ENCODE measurements around the gene VSIG1.

VSIG1 gene

DNA sequence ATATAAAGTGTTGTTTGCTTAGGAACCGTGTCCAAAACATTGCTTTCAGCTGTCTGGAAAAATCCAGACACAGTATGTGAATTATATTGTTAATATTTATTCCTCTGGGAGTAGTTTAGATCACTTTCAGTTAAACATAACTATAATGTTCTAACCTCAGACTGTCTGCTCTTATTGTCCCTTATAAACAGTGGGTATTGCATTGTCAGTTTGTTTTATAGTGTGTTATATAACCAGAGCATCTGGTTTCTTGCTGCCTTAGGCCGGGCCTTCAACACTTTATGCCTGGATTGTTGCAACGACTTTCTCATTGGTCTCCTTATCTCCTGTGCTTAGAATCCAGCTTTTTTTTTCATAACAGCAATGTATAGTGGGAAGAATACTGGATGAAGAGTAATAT is 73.1 kb downstream of the VSIG1 start:
- TF ChIP-seq, protein P1, sequence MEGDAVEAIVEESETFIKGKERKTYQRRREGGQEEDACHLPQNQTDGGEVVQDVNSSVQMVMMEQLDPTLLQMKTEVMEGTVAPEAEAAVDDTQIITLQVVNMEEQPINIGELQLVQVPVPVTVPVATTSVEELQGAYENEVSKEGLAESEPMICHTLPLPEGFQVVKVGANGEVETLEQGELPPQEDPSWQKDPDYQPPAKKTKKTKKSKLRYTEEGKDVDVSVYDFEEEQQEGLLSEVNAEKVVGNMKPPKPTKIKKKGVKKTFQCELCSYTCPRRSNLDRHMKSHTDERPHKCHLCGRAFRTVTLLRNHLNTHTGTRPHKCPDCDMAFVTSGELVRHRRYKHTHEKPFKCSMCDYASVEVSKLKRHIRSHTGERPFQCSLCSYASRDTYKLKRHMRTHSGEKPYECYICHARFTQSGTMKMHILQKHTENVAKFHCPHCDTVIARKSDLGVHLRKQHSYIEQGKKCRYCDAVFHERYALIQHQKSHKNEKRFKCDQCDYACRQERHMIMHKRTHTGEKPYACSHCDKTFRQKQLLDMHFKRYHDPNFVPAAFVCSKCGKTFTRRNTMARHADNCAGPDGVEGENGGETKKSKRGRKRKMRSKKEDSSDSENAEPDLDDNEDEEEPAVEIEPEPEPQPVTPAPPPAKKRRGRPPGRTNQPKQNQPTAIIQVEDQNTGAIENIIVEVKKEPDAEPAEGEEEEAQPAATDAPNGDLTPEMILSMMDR (IDR thresholded peaks at IDR 0.05; ENCODE audit: low read depth, low read length) = no peak
- no peaks in the 10 kb centered on the region for H3K27me3 ChIP-seq
- H3K4me1 ChIP-seq = no peaks in the 10 kb centered on the region
- no peaks in the 10 kb centered on the region for H3K9me3 ChIP-seq
- no peak for DNase-seq
- no peak overlapping the region for H3K4me3 ChIP-seq (ENCODE audit: low read depth, low read length)
- H3K36me3 ChIP-seq = no peaks in the 10 kb centered on the region

DNA sequence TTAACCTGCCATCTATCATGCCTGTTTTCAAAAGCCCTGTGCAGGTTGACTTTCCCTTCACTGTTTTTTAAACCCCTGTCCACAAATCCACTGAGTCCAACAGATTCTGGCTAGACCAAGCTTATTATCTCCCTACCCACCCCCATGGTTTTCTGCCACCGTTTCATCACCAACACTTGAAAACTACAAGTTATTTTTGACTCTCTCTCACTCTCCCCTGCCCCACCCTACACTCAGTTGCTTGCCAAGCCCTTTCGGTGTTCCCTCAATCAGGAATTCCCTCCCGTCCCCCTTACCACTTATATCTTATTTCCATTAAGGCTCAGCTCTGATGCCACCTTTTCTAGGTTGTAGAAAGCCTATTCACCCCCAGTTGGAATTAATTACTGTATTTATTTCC is 76.4 kb downstream of the VSIG1 start:
- Histone ChIP-seq H3K36me3 (no peaks in the 10 kb centered on the region), H3K4me1 (no peaks in the 10 kb centered on the region), H3K9me3 (no peaks in the 10 kb centered on the region), H3K4me3 (ENCODE audit: low read depth, low read length) (no peak overlapping the region), H3K27me3 (no peaks in the 10 kb centered on the region)
- DNase-seq = no peak
- TF ChIP-seq, protein P1 (IDR thresholded peaks at IDR 0.05; ENCODE audit: low read depth, low read length) = no peak

DNA sequence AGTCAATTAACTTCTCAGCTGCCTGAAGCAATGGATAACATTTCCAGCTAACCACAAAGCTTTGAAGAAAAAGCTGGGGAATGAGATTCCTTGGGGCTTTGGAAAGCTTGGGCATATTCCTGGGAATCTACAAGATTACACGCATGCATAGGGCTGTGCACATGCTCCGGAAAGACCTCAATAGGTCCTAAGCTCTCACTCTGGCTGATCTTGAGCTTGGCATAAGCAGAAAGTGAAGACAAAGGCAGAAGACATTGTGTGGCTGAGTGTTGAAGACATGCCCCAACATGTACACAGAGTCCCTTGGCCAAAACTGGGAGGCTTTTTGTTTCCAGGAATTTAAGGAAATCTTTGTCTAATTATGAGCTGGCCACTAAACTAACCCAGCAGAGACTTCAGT is 77.9 kb downstream of the VSIG1 start:
- TF ChIP-seq, protein P1 (IDR thresholded peaks at IDR 0.05; ENCODE audit: low read depth, low read length) = no peak
- Histone ChIP-seq H3K27me3 (no peaks in the 10 kb centered on the region), H3K36me3 (no peaks in the 10 kb centered on the region), H3K4me1 (no peaks in the 10 kb centered on the region), H3K9me3 (no peaks in the 10 kb centered on the region), H3K4me3 (ENCODE audit: low read depth, low read length) (no peak overlapping the region)
- DNase-seq = no peak

DNA sequence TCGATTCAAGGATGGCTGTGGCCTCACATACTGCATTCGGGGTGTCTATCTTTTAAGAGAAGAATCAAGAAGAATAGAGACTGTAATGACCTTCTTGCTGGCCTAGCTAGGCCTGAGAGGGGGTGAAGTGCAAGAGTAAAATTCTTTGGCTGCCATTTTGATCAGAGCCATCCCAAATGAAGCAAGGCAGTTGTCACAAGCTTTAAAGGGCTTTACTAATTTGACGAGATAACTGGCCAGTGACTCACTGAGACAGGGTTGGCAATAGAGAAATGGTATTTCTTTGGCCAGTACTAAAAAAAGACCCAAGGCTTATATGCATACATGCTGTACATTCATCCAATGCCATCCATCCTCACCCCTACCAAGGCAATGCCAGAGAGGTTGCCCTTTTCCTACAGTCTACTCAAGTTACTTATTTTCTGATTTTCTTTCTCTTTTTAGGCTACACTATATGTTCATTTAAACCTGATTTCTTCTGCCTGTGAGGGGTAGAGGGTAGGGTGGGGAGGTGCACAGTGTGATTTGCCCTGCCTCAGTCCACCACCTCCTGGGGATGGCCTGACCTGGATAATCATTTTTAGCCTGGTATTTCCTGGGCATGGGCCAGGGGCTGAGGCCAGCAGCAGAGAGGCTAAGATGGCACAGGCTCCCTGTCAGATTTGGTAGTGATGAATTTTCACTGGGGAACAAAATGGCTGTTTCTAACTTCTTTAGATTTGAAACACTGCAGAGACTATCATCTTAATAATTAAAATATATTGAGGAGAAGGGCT is 78.9 kb downstream of the VSIG1 start:
- H3K36me3 ChIP-seq = no peaks in the 10 kb centered on the region
- no peaks in the 10 kb centered on the region for H3K27me3 ChIP-seq
- H3K4me3 ChIP-seq (ENCODE audit: low read depth, low read length) = no peak overlapping the region
- no peaks in the 10 kb centered on the region for H3K9me3 ChIP-seq
- no peak for DNase-seq
- TF ChIP-seq, protein P1 (IDR thresholded peaks at IDR 0.05; ENCODE audit: low read depth, low read length) = no peak
- H3K4me1 ChIP-seq = no peaks in the 10 kb centered on the region

DNA sequence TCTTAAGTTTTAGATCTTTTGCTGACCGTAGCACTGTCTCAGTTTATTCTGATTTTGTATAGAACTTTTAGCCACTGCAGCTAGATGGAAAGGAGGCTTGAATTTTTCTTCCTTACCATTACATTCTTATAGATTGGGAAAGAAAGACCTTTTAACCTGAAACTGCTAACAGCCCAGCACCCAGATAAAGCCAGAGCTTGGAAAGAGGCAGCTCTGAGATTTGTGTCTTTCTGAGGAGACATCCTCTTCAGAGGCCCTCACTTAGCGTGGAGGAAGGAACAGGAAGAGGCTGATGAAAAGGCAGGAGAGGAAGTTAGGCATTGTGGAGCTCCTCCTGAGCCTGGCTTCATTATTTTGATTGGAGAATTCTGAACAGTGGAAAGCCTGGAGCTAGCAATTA is 81.8 kb downstream of the VSIG1 start:
- no peaks in the 10 kb centered on the region for H3K27me3 ChIP-seq
- no peaks in the 10 kb centered on the region for H3K4me1 ChIP-seq
- H3K36me3 ChIP-seq = no peaks in the 10 kb centered on the region
- no peak overlapping the region for H3K4me3 ChIP-seq (ENCODE audit: low read depth, low read length)
- DNase-seq = no peak
- TF ChIP-seq, protein P1 (IDR thresholded peaks at IDR 0.05; ENCODE audit: low read depth, low read length) = no peak
- no peaks in the 10 kb centered on the region for H3K9me3 ChIP-seq

DNA sequence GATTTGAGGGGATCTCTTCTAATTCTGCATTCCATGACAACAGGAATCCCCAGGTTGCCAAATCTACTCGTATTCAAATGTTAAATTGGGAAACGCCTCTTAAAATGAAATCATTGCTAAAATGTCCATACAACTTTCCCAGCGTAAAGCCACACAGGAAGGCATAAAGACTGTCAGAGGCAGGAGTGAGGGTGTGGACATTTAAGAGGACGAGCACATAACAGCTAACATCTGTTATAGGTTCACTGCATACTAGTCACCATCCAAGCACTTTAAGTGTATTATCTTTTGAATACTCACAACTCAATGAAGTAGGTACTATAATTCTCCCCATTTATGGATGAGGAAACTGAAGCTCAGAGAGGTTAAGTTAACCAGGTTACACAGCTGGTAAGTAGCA is 82.3 kb downstream of the VSIG1 start:
- no peaks in the 10 kb centered on the region for H3K27me3 ChIP-seq
- TF ChIP-seq, protein P1 (IDR thresholded peaks at IDR 0.05; ENCODE audit: low read depth, low read length) = no peak
- no peaks in the 10 kb centered on the region for H3K9me3 ChIP-seq
- DNase-seq = no peak
- H3K4me3 ChIP-seq (ENCODE audit: low read depth, low read length) = no peak overlapping the region
- no peaks in the 10 kb centered on the region for H3K4me1 ChIP-seq
- no peaks in the 10 kb centered on the region for H3K36me3 ChIP-seq

Measured in BE2C (cell line).